ENCODE data around the gene OR6S1.

- TF ChIP-seq POLR2A (IDR thresholded peaks at IDR 0.05): no peak
- no peak for TF ChIP-seq CTCF (IDR thresholded peaks at IDR 0.05)
These were observed 9.1 kb downstream of the OR6S1 start for GRCh38 chr14:20632448-20632830.
